A549 (cell line): ENCODE data around the gene RAI14. TPM values are rescaled to one million over a fixed set of nuclear protein-coding genes. Genes with fewer than 3 reads are reported as not detected.

Experiments used
- ATAC-seq, 2 experiments: fragments of 200-7000 bp in 1 of 2; fragments of >200 bp in 1 of 2; cut with Nextera tagmentation in 1 of 2; cut with Tn5 transposase in 1 of 2; 3 replicates each; pipeline versions ENCODE4 v1.8.0 to v1.9.1; 2018 to 2020; ENCODE audit warnings: mild to moderate bottlenecking in 1 of 2, moderate library complexity in 1 of 2
- CTCF ChIA-PET: fragments of 300-600 bp; sonication (Branson Sonifier 250); formaldehyde crosslinking; extraction: SDS; loops from one replicate; lab custom pipeline; 2021; ENCODE audit warnings: antibody characterized with exemption, inconsistent platforms; lab: Yijun Ruan, JAX
- POLR2A ChIA-PET: fragments of 350-600 bp; formaldehyde crosslinking; extraction: SDS; loops from one replicate; lab custom pipeline; 2021; ENCODE audit warnings: antibody characterized with exemption, inconsistent platforms; lab: Yijun Ruan, JAX
- DNase-seq, 2 experiments: peaks; one replicate each; pipeline versions ENCODE4 v3.0.0 to v3.0.0-alpha.2; 2011 to 2016; ENCODE audit warnings: low read depth in 1 of 2, low spot score in 1 of 2
- FAIRE-seq: peaks from 2 replicates; lab custom pipeline; 2011; peaks lifted over from hg19 to GRCh38; lab: Jason Lieb, UNC
- H3K27ac ChIP-seq, 2 experiments: fragments of >200 bp; sonication (Bioruptor Twin); formaldehyde crosslinking; 3 replicates each; pipeline ENCODE4 v1.5.1; 2016 to 2017
- H3K4me1 ChIP-seq: fragments of >200 bp; sonication (Bioruptor Twin); formaldehyde crosslinking; 3 replicates; pipeline ENCODE4 v1.6.1; 2016
- H3K4me2 ChIP-seq: fragments of >200 bp; sonication (Bioruptor Twin); formaldehyde crosslinking; 3 replicates; pipeline ENCODE4 v1.6.1; 2016
- H3K4me3 ChIP-seq: fragments of >200 bp; sonication (Bioruptor Twin); formaldehyde crosslinking; 3 replicates; pipeline ENCODE4 v1.5.1; 2016
- H3K9me3 ChIP-seq: fragments of >200 bp; sonication (Bioruptor Twin); formaldehyde crosslinking; 3 replicates; pipeline ENCODE4 v1.6.1; 2016
- ATOH8 ChIP-seq: fragments of 250-450 bp; sonication (Bioruptor Pico); IDR thresholded peaks from 2 replicates; pipeline ENCODE4 v1.5.0; 2020; ENCODE audit warnings: low read depth, mild to moderate bottlenecking, moderate library complexity
- BCL3 ChIP-seq: fragments of >200 bp; sonication (Bioruptor Twin); formaldehyde crosslinking; IDR thresholded peaks from 3 replicates; pipeline ENCODE4 v1.6.1; 2016
- CBX2 ChIP-seq: fragments of 200-600 bp; sonication (generic); IDR thresholded peaks from 2 replicates; pipeline ENCODE4 v1.6.1; 2016; ENCODE audit warnings: low read depth, mild to moderate bottlenecking, borderline replicate concordance
- E2F6 ChIP-seq: IDR thresholded peaks from 2 replicates; pipeline ENCODE4 v1.6.1; 2012; ENCODE audit warnings: low read depth, borderline replicate concordance
- ELK1 ChIP-seq: fragments of 150-350 bp; IDR thresholded peaks from 2 replicates; pipeline ENCODE4 v1.6.1; 2014; ENCODE audit warnings: low read depth, mild to moderate bottlenecking, low read length
- FOSB ChIP-seq: fragments of 250-450 bp; sonication (Bioruptor Pico); IDR thresholded peaks from 2 replicates; pipeline ENCODE4 v1.5.0; 2020; ENCODE audit warnings: mild to moderate bottlenecking, moderate library complexity
- FOSL2 ChIP-seq, 2 experiments: fragments of 450-650 bp in 1 of 2; fragments of >200 bp in 1 of 2; sonication (Bioruptor Twin) in 1 of 2; formaldehyde crosslinking; IDR thresholded peaks; 2 replicates each; pipeline versions ENCODE4 v1.5.0 to v1.6.1; 2016 to 2020; ENCODE audit warnings: mild to moderate bottlenecking in 1 of 2, moderate library complexity in 1 of 2
- FOXS1 ChIP-seq: fragments of 250-450 bp; sonication (Bioruptor Pico); IDR thresholded peaks from 2 replicates; pipeline ENCODE4 v1.5.0; 2020; ENCODE audit warnings: mild to moderate bottlenecking, moderate library complexity
- HMGXB4 ChIP-seq: fragments of 250-450 bp; sonication (Bioruptor Pico); IDR thresholded peaks from 2 replicates; pipeline ENCODE4 v1.5.0; 2021; ENCODE audit warnings: mild to moderate bottlenecking, moderate library complexity, borderline replicate concordance
- HOXA7 ChIP-seq: fragments of 250-450 bp; sonication (Bioruptor Pico); IDR thresholded peaks from 2 replicates; pipeline ENCODE4 v1.5.0; 2020; ENCODE audit warnings: mild to moderate bottlenecking, moderate library complexity
- JUN ChIP-seq, 2 experiments: fragments of >200 bp; sonication (Bioruptor Twin); formaldehyde crosslinking; IDR thresholded peaks; 2 replicates in 1 of 2; 3 replicates in 1 of 2; pipeline ENCODE4 v1.6.1; 2016 to 2017
- KDM1A ChIP-seq: fragments of 200-600 bp; sonication (generic); IDR thresholded peaks from 2 replicates; pipeline ENCODE4 v1.6.1; 2016; ENCODE audit warnings: low read depth, mild to moderate bottlenecking
- MAX ChIP-seq: IDR thresholded peaks from 2 replicates; pipeline ENCODE4 v1.6.1; 2012
- MAZ ChIP-seq: fragments of 150-350 bp; IDR thresholded peaks from 2 replicates; pipeline ENCODE4 v1.6.1; 2014; ENCODE audit warnings: antibody characterized with exemption, low read depth, low read length, borderline replicate concordance
- NPAS2 ChIP-seq: fragments of 250-450 bp; sonication (Bioruptor Pico); IDR thresholded peaks from 2 replicates; pipeline ENCODE4 v1.8.0; 2022; ENCODE audit warnings: mild to moderate bottlenecking, moderate library complexity, borderline replicate concordance
- PHF8 ChIP-seq: fragments of 200-600 bp; sonication (generic); IDR thresholded peaks from 2 replicates; pipeline ENCODE4 v1.6.1; 2016; ENCODE audit warnings: low read depth, mild to moderate bottlenecking, antibody characterized with exemption, moderate library complexity, borderline replicate concordance
- POLR2A ChIP-seq: IDR thresholded peaks from 2 replicates; pipeline ENCODE4 v1.6.1; 2012; ENCODE audit warnings: mild to moderate bottlenecking, low read length
- RAD21 ChIP-seq, 2 experiments: fragments of >200 bp in 1 of 2; sonication (Bioruptor Twin) in 1 of 2; formaldehyde crosslinking in 1 of 2; IDR thresholded peaks in 1 of 2; conservative IDR thresholded peaks in 1 of 2; 2 replicates in 1 of 2; 3 replicates in 1 of 2; pipeline ENCODE4 v1.6.1; 2012 to 2018; ENCODE audit warnings: inconsistent platforms in 1 of 2
- RFX5 ChIP-seq: fragments of 450-650 bp; IDR thresholded peaks from 2 replicates; pipeline ENCODE4 v1.7.1; 2014; ENCODE audit warnings: antibody characterized with exemption, mild to moderate bottlenecking, moderate library complexity
- SMC3 ChIP-seq: fragments of >200 bp; sonication (Bioruptor Twin); formaldehyde crosslinking; IDR thresholded peaks from 3 replicates; pipeline ENCODE4 v1.6.1; 2018; ENCODE audit warnings: inconsistent platforms
- TFCP2L1 ChIP-seq: fragments of 250-450 bp; sonication (Bioruptor Pico); IDR thresholded peaks from 2 replicates; pipeline ENCODE4 v1.5.0; 2021; ENCODE audit warnings: mild to moderate bottlenecking
- USF2 ChIP-seq: fragments of 450-650 bp; IDR thresholded peaks from 2 replicates; pipeline ENCODE4 v1.6.1; 2014; ENCODE audit warnings: antibody characterized with exemption
- WGBS: methylation state at CpG from one replicate; pipeline ENCODE4 v1.1.6; 2017; ENCODE audit errors: missing lambda C conversion rate; 5-methylcytosine and 5-hydroxymethylcytosine counted together
- polyA plus RNA-seq, 4 experiments: library from polyadenylated mRNA; depleted of rRNA in 3 of 4; stranded (reverse); fragments of >200 nt; fragmentation: RNase III in 1 of 4; extraction: RNeasy Plus Mini Kit Qiagen cat#74134 plus additional on column Dnase treatment in 1 of 4; gene quantifications; 2 replicates in 3 of 4; 3 replicates in 1 of 4; pipeline ENCODE4 v1.2.3, GENCODE V29; 2011 to 2017

RAI14 gene
- polyA plus RNA-seq, 2 of the 4 experiments (the other 2 are of a cell fraction), result 71.9 to 97.7 TPM

GRCh38 chr5:34838785-34839714 is 182.9 kb downstream of the RAI14 start, which contains the start of gene TTC23L:
Gene TTC23L (plus strand): TSS chr5:34839164. CDS start chr5:34840672, 1,508 bp downstream.
- H3K4me1 ChIP-seq, result no peaks in the 10 kb centered on the region
- WGBS, result 4% methylated on average over 36 of the region's 73 CpGs
- H3K4me3 ChIP-seq, result peak within 1 kb of the TSS; percentile 62
- CTCF ChIA-PET, result interaction anchor here (0.6 to 3.0 kb wide), 5 partner anchors 60 to 364 kb away, joined by 4 to 12 read pairs (median 5); no protein-coding TSS in a partner anchor
- H3K4me2 ChIP-seq, result peak within 1 kb of the TSS; percentile 84
- DNase-seq (peak; percentile 92), FAIRE-seq (peak; percentile 59), ATAC-seq (peak; percentile 96)
- no peaks in the 10 kb centered on the region for H3K9me3 ChIP-seq
- POLR2A ChIA-PET, result interaction anchor here (0.9 to 2.2 kb wide), 8 partner anchors 9 to 362 kb away, joined by 3 to 11 read pairs (median 6); partner anchors contain the start of genes BRIX1, DNAJC21 and RAD1
- peak within 1 kb of the TSS; percentile 79 to 90 for H3K27ac ChIP-seq
- TF ChIP-seq ATOH8 (CRISPR knock-in tag), result no peak
- peak; percentile 69; the same call in 1 of the 2 replicates for TF ChIP-seq RFX5
- TF ChIP-seq KDM1A, result no peak
- TF ChIP-seq NPAS2 (CRISPR knock-in tag), result no peak
- no peak for TF ChIP-seq HMGXB4 (CRISPR knock-in tag)
- 0 out of 3 replicates have a peak, but pooled peaks have one; percentile 26 for TF ChIP-seq BCL3
- peak; percentile 18; the same call in 1 of the 2 replicates for TF ChIP-seq HOXA7 (CRISPR knock-in tag)
- TF ChIP-seq MAX, result peak; percentile 78
- TF ChIP-seq FOXS1 (CRISPR knock-in tag), result no peak
- TF ChIP-seq CBX2, result no peak
- peak; percentile 84 for TF ChIP-seq POLR2A
- peak; percentile 78; the same call in 1 of the 2 replicates for TF ChIP-seq PHF8
- TF ChIP-seq E2F6, result peak; percentile 72
- TF ChIP-seq TFCP2L1 (CRISPR knock-in tag), result 0 out of 2 replicates have a peak, but pooled peaks have one; percentile 51
- peak; percentile 87 for TF ChIP-seq ELK1
- no peak for TF ChIP-seq RAD21 (conservative IDR thresholded peaks at IDR 0.05 in 1 of 2, IDR thresholded peaks at IDR 0.05 in 1 of 2)
- no peak for TF ChIP-seq FOSL2 (IDR thresholded peaks at IDR 0.05)
- TF ChIP-seq FOSL2 (CRISPR knock-in tag; IDR thresholded peaks at IDR 0.05), result no peak
- no peak for TF ChIP-seq FOSB (CRISPR knock-in tag)
- peak; percentile 49 to 67; a peak in 4 of 5 replicates for TF ChIP-seq JUN (IDR thresholded peaks at IDR 0.05)
- peak; percentile 21; the same call in 1 of the 3 replicates for TF ChIP-seq SMC3
- no peak for TF ChIP-seq MAZ
- no peak for TF ChIP-seq USF2
